Measurements from ENCODE around the gene MORC3.
"Not testable (repeated sequence)": the region's sequence is repeated elsewhere in the genome, so short reads cannot be mapped to it uniquely, and the experiment has no call there.

MORC3 gene

DNA sequence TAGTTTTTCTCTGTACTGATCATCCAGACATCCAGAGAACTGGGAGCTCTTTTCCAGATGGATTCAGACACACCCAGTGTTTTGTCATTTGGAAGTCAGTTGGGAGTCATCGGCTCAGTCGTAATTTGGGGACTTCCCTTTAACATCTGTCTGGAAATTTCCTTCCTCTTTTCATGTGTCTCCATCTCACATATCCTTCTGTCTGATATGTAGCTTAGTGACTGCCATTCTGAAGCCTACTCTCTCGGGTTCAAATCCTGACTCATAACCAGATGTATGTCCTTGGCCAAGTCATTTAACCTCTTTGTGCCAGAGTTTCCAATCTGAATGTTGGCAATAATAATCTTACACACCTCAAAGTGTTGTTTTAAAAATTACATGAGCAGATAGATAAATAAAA, 3.0 kb downstream of the MORC3 start:
- peak; percentile 23 for DNase-seq

DNA sequence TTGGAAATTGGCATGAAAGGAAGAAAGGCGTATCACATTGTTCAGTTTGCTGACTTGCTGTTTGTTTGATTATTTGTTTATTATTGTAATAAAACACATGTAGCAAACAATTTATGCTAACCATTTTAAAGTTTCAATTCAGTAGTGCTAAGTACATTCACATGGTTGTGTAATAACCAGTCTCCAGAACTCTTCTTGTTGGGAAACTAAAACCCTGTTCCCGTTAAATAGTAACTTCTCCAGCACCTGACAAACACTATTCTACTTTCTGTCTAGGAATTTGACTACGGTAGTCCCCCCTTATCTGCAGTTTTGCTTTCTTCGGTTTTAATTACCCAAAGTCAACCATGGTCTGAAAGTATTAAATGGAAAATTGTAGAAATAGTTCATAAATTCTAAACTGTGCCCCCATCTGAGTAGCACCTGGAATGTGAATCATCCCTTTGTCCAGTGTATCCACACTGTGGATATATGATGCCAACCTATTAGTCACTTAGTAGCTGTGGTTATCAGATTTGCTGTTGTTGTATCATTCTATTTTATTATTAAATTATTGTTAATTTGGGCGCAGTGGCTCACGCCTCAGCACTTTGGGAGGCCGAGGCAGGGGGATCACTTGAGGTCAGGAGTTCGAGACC, 5.5 kb downstream of the MORC3 start:
- no peak for DNase-seq

- peak; percentile 46 for DNase-seq
These were observed 10.9 kb downstream of the MORC3 start for GRCh38 chr21:36330904-36331303.

- DNase-seq = no peak
These were observed 17.1 kb downstream of the MORC3 start for GRCh38 chr21:36337099-36337509.

- no peak for DNase-seq
These were observed 19.0 kb downstream of the MORC3 start for GRCh38 chr21:36338975-36339374.

GRCh38 chr21:36342581-36342980, 22.6 kb downstream of the MORC3 start:
- DNase-seq = not testable (repeated sequence)

DNA sequence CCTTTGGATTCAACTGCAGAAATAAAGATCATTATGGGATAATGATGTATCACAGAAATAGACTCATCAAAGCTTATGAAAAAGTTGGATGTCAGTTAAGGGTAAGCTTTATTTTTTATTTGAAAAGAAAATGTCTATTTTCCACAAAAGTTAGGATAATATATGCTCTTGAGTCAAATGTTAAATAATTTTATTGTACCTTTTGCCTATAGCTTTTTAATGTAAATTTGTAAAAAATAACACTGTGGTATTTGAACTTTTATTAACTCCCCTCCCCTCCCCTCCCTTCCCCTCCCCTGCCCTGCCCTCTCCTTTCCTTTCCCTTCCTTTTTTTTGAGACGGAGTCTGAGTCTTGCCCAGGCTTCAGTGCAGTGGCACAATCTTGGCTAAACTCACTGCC, 24.9 kb downstream of the MORC3 start:
- no peak for DNase-seq

DNA sequence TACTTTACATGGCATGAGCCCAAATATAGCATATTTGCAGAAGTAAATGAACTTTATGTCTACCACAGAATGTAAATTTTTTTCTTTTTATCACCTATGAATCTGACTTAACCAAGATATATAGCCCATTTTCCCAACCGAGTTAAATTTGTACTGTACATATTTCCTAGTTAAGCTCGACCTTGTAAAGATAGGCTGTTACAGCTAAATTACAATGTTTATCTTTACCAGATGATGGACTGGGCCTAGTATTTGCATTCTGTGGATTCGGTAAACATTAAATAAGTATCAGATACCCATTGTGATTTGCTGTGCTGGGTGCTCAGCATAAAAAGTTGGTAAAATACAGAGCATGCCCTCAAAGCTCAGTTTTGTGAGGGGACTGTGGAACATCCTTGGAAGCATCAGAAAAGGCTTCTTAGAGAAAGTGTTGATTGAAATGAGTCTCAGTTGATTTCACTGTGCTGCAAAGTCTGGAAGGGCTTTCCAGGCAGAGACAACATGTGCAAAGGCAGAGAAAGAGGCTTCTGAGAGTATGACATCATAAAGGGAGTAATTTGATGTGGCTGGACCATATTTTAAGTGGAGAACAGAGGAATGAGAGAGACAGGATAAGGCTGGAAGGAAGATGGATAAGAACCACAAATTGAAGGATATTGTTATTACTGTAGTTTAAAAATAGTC, 27.4 kb downstream of the MORC3 start:
- no peak for DNase-seq

GRCh38 chr21:36347962-36348328, 27.9 kb downstream of the MORC3 start:
- DNase-seq = no peak

GRCh38 chr21:36349315-36349714, 29.3 kb downstream of the MORC3 start:
- no peak for DNase-seq

- no peak for DNase-seq
These were observed 30.4 kb downstream of the MORC3 start for GRCh38 chr21:36350282-36350910.

DNA sequence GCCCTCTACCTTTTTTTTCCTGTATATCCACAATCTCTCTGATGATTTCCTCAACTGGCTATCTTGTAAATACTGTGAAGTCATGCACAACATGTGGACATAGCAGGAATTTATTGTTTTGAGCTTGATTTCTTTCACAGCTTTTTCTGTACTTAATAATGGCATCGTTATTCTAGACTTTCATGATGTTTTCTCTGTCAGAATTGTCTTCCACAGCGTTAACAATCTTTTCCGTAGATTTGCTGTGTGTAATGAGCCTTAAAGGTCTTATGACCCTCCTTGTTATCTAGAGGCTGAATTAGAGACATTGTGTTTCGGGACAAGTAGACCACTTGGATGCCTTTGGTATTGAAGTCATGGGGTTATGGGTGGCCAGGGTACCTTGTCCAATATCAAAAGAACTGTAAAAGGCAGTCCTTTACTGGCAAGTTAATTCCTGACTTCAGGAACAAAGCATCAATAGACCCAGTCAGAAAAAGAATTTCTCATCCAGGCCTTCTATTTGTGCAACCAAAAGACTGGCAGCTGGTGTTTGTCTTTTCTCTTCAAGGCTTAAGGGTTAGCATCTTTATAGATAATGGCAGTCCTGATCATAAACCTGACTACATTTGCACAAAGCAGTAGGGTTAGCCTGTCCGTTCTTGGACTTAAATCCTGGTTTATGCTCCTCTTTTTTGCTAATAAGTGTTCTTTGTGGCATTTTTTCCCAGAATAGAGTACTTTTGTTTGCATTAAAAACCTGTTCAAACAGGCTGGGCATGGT, 35.1 kb downstream of the MORC3 start:
- no peak for DNase-seq

DNA sequence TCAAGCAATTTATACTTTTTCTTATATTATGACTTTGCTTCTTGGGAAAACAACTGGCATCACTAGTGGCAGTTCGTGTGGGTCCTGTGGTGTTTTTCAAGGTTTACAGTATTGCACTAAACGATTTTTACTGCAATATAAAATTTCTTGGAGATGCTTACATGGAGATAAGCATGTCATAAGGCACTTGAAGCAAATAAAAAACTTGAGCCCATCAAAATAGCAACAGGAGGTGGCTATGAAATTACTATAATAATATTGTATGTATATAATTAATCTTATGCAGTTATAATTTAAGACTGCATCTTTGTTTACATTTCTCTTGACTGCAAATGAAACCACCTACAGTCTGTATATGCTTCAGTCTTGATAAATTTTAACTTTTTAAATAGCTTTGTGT, 35.9 kb downstream of the MORC3 start:
- DNase-seq = no peak

- no peak for DNase-seq
These were observed 39.2 kb downstream of the MORC3 start for GRCh38 chr21:36359185-36359584.

GRCh38 chr21:36369064-36369685, 49.2 kb downstream of the MORC3 start:
- DNase-seq = no peak

DNA sequence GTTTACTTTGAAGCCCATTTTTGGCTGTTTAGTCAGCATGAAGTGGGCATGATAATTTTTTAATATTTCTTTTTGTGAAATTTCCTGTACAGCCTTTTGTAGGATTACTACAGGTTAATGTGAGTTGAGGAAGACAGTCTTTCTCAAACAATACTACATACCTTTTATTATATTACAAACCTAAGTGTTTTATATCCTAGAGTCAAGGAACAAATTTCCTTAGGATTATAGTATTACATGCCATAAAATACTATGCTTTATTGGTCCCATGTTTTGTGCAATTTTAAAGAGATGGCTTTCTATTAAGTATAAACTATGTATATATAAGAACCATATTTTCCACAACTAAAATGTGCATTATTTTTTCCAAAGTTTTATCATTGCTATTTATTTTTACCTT, 56.0 kb downstream of the MORC3 start:
- no peak for DNase-seq

DNA sequence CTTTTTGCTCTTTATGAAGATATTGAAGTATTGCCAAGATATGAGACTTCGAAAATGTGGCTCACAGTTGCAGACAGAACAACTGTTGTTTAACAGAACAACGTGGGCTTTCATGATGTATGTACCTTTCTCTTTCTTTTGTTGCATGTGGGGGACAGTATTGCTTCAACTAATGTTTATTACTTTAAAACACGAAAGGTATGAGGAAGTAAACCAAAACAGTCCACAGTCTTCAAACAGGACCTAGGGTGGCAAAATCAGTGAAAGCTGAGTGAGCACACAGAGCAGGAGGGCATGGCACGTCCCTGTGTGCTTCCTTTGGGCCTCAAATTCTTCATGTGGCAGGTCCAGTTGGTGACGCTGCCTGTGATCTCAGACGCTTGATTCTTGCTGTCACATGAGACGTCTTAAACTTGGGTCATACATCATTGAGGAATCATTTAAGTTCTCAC, 57.4 kb downstream of the MORC3 start:
- no peak for DNase-seq

GRCh38 chr21:36379251-36379650, 59.3 kb downstream of the MORC3 start:
- no peak for DNase-seq

DNA sequence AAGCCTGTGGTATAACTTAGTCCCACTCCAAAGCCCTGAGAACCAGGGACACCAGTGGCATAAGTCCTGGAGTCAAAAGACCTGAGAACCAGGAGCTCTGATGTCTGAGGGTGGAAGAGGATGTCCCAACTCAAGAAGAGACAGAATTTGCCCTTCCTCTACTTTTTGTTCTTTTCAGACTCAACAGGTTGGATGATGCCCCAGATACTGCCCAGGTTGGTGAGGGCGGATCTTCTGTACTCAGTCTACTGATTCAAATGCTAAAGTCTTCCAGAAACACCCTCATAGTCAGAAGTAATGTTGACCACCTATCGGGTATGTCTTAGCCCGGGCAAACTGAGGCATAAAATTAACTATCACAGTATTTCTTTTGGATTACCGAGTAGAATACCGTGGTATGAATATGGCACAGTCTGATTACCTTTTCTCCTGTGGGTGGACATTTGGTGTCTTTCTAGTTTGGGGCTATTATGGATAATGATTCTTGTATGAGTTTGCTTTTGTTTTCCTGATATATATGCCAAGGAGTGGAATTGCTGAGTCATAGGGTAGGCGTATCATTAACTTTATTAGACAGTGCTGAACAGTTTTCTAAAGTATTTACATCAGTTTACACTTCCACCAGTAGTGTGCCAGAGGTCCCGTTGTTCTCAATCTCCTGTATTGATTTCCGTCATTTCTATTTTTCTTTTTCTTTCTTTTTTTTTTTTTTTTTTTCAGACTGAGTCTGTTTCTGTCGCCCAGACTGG, 62.0 kb downstream of the MORC3 start:
- no peak for DNase-seq

DNA sequence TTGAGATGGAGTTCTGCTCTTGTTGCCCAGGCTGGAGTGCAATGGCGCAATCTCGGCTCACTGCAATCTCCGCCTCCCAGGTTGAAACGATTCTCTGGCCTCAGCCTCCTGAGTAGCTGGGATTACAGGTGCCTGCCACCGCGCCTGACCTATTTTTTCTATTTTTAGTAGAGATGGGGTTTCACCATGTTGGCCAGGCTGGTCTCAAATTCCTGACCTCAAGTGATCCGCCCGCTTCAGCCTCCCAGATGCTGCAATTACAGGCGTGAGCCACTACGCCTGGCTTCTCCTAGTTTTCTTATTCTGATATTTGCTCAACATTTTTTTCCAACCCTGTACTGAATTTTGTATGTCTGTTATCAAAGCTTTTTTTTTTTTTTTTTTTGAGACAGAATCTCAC, 62.7 kb downstream of the MORC3 start:
- DNase-seq = not testable (repeated sequence)

DNA sequence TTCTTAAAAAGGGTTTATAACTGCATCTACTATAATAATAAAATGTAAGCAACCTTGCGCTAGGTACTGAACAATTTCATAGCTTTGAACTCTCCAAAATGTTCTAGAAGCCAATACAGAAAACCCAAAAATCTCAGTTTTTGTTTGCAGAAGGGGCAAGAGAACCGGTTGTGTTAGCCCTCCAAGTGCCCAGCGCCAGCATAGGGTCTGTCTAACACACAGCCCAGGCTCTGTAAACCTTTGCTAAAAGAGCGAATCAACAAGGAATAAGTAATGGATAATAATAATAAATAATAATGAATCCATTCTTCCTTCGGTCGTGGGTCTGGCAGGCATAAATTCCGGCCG, 64.9 kb downstream of the MORC3 start:
- DNase-seq = no peak

DNA sequence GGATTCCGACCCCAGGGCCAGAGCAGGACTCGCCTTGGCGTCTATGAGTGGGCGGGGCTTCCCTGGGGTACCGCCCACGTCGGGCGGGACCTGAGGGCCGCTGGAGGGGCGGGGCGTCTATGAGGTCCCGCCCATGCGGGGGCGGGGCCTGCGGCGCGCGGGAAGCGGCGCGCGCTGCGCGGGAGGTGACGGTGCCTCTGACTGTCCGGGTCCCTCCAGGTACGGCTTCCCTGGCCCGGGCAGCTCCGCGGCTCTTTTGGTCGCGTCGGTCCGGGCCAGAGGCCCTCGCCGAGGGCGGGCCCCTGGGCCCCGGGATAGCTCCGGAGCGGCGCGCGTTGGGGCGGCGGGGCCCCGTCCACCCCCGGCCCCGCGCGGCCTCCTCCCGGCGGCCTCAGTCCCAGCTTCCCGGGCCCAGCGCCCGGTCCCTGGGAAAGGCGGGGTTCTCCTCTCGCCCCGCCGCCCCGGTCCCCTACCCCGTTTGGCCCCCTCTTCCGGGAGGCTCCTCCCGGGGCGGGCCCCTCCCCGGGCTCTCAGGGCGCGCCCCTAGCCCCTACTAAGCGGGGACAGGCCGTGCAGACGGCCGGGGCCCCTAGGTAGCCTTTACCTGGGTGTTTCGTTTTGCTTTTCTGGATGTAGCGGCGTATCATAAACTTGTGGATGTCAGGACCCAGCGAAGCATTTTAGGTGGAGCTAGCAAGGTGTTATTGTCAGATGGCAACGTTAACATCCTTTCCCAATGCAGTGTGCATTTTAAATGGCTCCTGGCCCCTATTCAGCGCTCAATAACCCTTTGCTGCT, 65.4 kb downstream of the MORC3 start, which contains the start of gene CHAF1B:
CHAF1B (plus strand) TSS at position 160 of the 798 bp plus-strand sequence. CDS start 745 bp downstream, outside the sequence.
- peak; percentile 70 for DNase-seq

Measured in CD4-positive, alpha-beta T cell treated with Interleukin-15 for 1 hour (primary cell).